Esophagus squamous epithelium (tissue), 5 donors: ENCODE measurements around the gene DYNC1I1. TPM values are rescaled to one million over a fixed set of nuclear protein-coding genes. Genes with fewer than 3 reads are reported as not detected.
A peak's percentile ranks its signal among the peaks of the same experiment; 100 is the strongest.

ENCODE experiments used
- DNase-seq: peaks from one replicate; lab custom pipeline; 2025; lab: John Stamatoyannopoulos, UW
- H3K27ac ChIP-seq, 4 donors: fragments of 200-600 bp; sonication (generic); one replicate each; pipeline ENCODE4 v1.5.1; 2016 to 2019; ENCODE audit warnings: mild to moderate bottlenecking in 1 of 4
- H3K27me3 ChIP-seq, 4 donors: fragments of 200-600 bp; sonication (generic); 1 replicate in 3 of 4; 2 replicates in 1 of 4; pipeline versions ENCODE4 v1.5.1 to v1.6.0; 2017 to 2021; ENCODE audit warnings: antibody characterized with exemption in 1 of 4
- H3K36me3 ChIP-seq, 3 donors: fragments of 200-600 bp; sonication (generic); one replicate each; pipeline ENCODE4 v1.5.1; 2016 to 2019
- H3K4me1 ChIP-seq, 3 donors: fragments of 200-600 bp; sonication (generic); one replicate each; pipeline ENCODE4 v1.5.1; 2017 to 2019
- H3K4me3 ChIP-seq, 4 donors: fragments of 200-600 bp; sonication (generic); 1 replicate in 3 of 4; 2 replicates in 1 of 4; pipeline ENCODE4 v1.5.1; 2016 to 2019; ENCODE audit warnings: mild to moderate bottlenecking in 2 of 4, moderate library complexity in 1 of 4
- H3K9me3 ChIP-seq, 3 donors: fragments of 200-600 bp; sonication (generic); one replicate each; pipeline ENCODE4 v1.5.1; 2016 to 2019
- CTCF ChIP-seq, 6 experiments: fragments of 450-650 bp in 4 of 6; fragments of 200-600 bp in 2 of 6; sonication (generic) in 2 of 6; IDR thresholded peaks; one replicate each; pipeline ENCODE4 v1.5.1; 2016 to 2019; ENCODE audit warnings: antibody characterized with exemption in 6 of 6, mild to moderate bottlenecking in 4 of 6, moderate library complexity in 4 of 6
- POLR2A ChIP-seq, 4 donors: fragments of 450-650 bp; IDR thresholded peaks; one replicate each; pipeline ENCODE4 v1.6.1; 2017; ENCODE audit warnings: antibody characterized with exemption in 4 of 4, mild to moderate bottlenecking in 4 of 4, moderate library complexity in 3 of 4
- WGBS, 2 donors: methylation state at CpG; one replicate each; pipeline ENCODE4 v1.1.5; 2018; 5-methylcytosine and 5-hydroxymethylcytosine counted together
- intact Hi-C: fragments of 100-400 bp; cut with DNase I; formaldehyde crosslinking; loops from one replicate; pipeline ENCODE4 v1.15.0; 2022
- total RNA-seq, 4 donors: library from RNA; depleted of rRNA; stranded (reverse); fragments of >200 nt; gene quantifications; one replicate each; pipeline ENCODE4 v1.1.0, GENCODE V29; 2016
- donor health status: DM: yes; HTN: yes; CAD: no.

Gene DYNC1I1
- total RNA-seq, 4 donors from 2014 or later = 2.0 to 8.0 (median 2.4) TPM

- no peak for DNase-seq
- Histone ChIP-seq H3K9me3 (no peaks in the 10 kb centered on the region), H3K27ac (no peak overlapping the region), H3K36me3 (no peaks in the 10 kb centered on the region), H3K4me3 (no peak overlapping the region), H3K27me3 (no peaks in the 10 kb centered on the region), H3K4me1 (peaks cover 0 to 6% (median 5%) of the 10 kb centered on the region in 3 donors)
- WGBS, 2 donors = 18 to 30% methylated on average over 4 of the region's 4 CpGs
- TF ChIP-seq POLR2A (IDR thresholded peaks at IDR 0.05) (no peak), CTCF (IDR thresholded peaks at IDR 0.05) (no peak)
- intact Hi-C loops = no loop called here
Observed at GRCh38 chr7:96061844-96062243, 289.5 kb downstream of the DYNC1I1 start.

GRCh38 chr7:96067321-96067720 lies 295.0 kb downstream of the DYNC1I1 start:
- DNase-seq = no peak
- 24 to 28% methylated on average over 1 of the region's 1 CpG for WGBS, 2 donors
- Histone ChIP-seq H3K4me3 (no peak overlapping the region), H3K27me3 (no peaks in the 10 kb centered on the region), H3K27ac (no peak overlapping the region), H3K4me1 (no peaks in the 10 kb centered on the region), H3K36me3 (no peaks in the 10 kb centered on the region), H3K9me3 (no peaks in the 10 kb centered on the region)
- intact Hi-C loops = no loop called here
- no peak for TF ChIP-seq POLR2A (IDR thresholded peaks at IDR 0.05)
- TF ChIP-seq CTCF (IDR thresholded peaks at IDR 0.05) = no peak

- H3K4me1 ChIP-seq = no peaks in the 10 kb centered on the region
- H3K4me3 ChIP-seq = no peak overlapping the region
- DNase-seq = no peak
- intact Hi-C loops = no loop called here
- TF ChIP-seq CTCF (IDR thresholded peaks at IDR 0.05) = no peak
- TF ChIP-seq POLR2A (IDR thresholded peaks at IDR 0.05) = no peak
- H3K36me3 ChIP-seq = no peaks in the 10 kb centered on the region
- H3K9me3 ChIP-seq = no peaks in the 10 kb centered on the region
- WGBS, 2 donors = 65 to 67% methylated on average over 3 of the region's 3 CpGs
- no peak overlapping the region for H3K27ac ChIP-seq
- no peaks in the 10 kb centered on the region for H3K27me3 ChIP-seq
Observed at GRCh38 chr7:96069401-96069800, 297.0 kb downstream of the DYNC1I1 start.

- Histone ChIP-seq H3K27ac (no peak overlapping the region), H3K9me3 (no peaks in the 10 kb centered on the region), H3K4me3 (no peak overlapping the region), H3K27me3 (peaks cover 0 to 22% (median 2%) of the 10 kb centered on the region in 4 donors), H3K4me1 (peaks cover 0 to 12% (median 5%) of the 10 kb centered on the region in 3 donors), H3K36me3 (no peaks in the 10 kb centered on the region)
- intact Hi-C loops = no loop called here
- DNase-seq = no peak
- TF ChIP-seq POLR2A (IDR thresholded peaks at IDR 0.05) (no peak), CTCF (IDR thresholded peaks at IDR 0.05) (no peak)
- WGBS, 2 donors = 29 to 52% methylated on average over 1 of the region's 1 CpG
Observed at GRCh38 chr7:96074871-96075270, 302.5 kb downstream of the DYNC1I1 start.

GRCh38 chr7:96075510-96076349 lies 303.4 kb downstream of the DYNC1I1 start:
- peaks cover 0 to 22% (median 2%) of the 10 kb centered on the region in 4 donors for H3K27me3 ChIP-seq
- H3K36me3 ChIP-seq = no peaks in the 10 kb centered on the region
- H3K4me1 ChIP-seq = peaks cover 0 to 12% (median 5%) of the 10 kb centered on the region in 3 donors
- peak; percentile 42 to 79 (median 74) for TF ChIP-seq CTCF (IDR thresholded peaks at IDR 0.05)
- TF ChIP-seq POLR2A (IDR thresholded peaks at IDR 0.05) = no peak
- H3K27ac ChIP-seq = no peak overlapping the region
- H3K9me3 ChIP-seq = no peaks in the 10 kb centered on the region
- intact Hi-C loops = no loop called here
- 2% methylated on average over 26 of the region's 47 CpGs for whole genome bisulfite sequencing, 2 donors
- H3K4me3 ChIP-seq = peak overlapping the region; percentile 27 to 65 (median 46)
- DNase-seq = no peak
